ENCODE data around the gene KCNQ1.

Gene KCNQ1

DNA sequence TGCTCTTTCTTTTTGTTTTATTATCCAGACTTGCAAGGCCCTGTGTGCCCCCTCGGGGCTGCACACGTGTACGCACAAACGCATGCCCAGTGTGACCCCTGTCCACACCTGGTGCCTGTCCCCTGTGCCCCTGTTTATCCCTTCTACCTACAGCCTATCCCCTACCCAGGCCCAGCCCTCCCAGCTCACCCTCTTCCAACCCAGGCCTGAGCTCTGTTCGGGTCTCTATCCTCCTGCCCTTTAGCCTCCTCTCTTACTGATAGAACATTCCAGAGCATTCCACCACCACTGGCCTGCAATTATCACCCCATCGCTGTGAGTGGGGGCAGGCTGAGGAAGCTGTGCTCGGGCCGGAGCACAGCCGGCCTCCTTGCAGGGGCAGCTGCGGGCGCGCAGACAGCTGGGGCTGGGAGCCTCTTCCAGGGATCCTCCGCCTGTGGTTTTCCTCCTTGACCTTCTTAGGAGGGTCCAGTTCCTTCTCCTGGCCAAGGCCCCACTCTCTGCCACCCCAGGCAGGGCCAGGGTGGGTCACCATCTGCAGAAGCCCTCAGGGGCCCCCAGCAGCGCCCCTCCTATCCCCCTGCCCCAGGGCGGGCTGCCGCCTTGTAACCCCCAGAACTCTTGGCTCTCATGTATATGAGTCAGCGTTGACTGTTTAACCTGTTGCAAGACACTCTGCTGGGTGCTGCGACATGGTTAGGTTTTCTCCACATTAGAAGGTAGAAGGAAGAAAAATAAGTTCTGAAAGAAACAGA is 296.7 kb downstream of the KCNQ1 start:
- DNase-seq, result no peak

DNA sequence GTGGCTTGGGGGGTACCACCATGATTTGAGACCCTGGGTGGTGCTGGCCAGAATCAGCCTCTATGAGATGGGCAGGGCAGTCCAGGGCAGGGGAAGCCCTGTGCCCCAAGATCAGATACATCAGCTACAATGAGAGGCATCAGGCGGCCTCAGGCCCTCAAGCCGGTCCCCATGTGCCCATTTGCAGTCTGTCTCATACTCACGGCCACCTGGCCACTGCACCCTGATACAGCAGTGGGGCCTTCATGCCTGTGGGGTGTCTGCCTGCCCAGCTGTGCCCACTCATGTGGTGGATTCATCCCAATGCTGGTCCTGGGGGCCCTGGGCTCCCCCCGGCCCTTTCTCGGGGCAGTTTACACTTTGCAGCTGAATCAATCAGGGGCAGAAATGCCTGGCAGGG is 297.4 kb downstream of the KCNQ1 start:
- DNase-seq, result no peak

DNA sequence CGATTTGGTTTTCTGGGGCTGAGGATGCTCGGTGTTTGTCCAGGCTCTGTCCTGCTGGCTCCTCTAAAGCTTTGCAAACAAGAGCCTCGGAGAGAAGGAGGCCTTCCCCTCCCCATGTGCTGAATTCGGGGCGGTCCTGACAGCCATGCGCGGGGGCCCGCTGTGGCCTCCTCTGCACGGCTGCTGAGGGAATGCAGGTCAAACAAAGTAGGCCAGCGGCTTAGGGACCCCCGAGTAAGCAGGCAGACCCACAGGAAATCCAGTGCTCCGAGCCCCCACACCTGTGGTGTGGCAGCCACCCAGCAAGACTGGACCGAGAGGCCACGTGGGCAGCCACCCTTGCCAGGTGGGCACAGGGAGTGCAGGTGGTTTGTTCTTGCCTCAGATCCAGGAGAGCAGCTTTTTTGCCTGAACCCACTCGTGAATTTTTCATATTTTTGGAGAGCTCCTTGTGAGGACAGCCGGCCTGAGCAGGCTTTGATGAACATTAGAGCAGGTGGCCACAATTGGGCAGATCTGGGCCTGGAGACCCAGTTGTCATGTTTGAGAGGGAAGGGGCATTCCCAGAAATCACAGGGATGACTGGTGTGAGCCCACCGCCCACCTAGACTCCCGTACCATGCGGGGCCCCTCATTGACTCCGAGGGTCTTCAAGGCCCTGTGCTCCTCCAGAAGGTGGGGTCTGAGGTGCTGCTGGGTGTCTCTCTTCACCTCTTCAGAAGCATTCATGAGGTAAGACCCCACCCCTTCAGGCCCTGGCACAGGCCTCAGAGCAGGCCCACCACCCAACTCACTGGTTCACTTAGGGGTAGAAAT is 298.0 kb downstream of the KCNQ1 start:
- DNase-seq, result no peak

DNA sequence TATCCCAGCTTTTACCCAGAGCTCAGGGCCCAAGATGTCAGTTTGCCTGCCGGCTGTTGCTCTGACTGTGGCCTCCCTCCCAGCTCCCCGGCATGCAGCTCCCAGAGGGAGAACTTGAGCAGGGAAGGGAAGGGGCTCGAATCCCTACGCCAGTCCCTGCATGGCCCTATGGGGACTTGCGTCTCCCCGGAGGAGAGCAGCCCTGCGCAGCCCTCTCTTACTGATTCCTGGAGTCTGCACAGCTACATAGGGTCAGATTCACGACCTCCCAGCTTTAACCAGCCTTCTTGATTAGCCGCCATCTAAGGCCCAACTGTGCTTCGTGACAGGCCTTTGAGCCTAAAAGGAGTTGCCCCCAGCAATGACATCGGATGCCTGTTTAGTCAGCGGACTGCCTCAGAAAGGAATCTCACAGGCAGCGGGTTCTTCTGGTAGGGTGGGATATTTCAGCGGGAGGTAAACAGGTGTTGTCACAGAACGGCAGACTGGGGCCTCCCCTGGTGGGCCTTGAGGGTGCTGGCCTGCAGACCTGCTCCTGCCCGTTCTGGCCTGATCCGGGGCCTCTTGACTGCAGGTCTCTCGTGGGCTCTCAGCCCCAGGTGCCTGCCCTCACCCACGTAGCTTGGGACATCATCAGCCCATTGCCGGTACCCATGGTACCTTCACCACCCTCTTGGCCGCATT is 298.8 kb downstream of the KCNQ1 start:
- DNase-seq, result no peak

DNA sequence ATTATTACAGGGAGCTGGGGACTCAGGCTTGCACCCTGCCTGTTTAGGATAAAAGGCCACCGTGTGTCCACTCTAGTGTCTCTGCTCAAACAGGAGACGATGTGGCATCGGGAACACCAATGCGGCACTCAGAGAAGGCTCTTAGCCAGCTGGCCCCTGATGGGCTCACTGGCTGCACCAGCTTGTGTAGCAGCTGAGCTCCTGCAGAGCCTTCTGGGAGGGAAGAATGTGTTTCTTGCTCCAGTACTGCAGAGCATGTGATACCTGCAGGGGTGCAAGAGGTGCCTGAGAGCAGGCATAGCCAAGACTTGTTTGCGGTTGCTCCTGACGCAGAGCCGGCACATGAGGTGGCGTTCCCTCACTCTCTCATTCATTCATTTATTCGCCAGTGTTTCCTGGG is 299.4 kb downstream of the KCNQ1 start:
- no peak for DNase-seq

DNA sequence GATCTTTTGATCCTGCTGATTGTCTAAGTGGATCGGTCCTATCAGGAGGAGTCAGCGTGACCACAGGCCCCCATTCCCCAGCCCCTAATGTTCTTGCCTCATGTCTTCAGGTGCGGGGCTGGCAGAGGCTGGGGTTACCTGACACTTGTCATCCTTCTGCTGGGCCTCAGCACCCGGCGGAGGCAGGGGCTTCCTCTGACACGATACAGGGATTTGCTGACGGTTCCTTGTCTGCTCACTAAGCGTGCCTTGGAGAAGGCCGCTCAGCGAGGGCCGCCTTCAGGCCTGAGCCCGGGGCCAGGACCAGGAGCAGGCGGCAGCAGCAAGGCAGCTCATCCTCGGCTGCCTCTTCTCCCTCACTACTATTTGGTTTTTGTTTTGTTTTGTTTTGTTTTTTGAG is 300.7 kb downstream of the KCNQ1 start:
- no peak for DNase-seq

DNA sequence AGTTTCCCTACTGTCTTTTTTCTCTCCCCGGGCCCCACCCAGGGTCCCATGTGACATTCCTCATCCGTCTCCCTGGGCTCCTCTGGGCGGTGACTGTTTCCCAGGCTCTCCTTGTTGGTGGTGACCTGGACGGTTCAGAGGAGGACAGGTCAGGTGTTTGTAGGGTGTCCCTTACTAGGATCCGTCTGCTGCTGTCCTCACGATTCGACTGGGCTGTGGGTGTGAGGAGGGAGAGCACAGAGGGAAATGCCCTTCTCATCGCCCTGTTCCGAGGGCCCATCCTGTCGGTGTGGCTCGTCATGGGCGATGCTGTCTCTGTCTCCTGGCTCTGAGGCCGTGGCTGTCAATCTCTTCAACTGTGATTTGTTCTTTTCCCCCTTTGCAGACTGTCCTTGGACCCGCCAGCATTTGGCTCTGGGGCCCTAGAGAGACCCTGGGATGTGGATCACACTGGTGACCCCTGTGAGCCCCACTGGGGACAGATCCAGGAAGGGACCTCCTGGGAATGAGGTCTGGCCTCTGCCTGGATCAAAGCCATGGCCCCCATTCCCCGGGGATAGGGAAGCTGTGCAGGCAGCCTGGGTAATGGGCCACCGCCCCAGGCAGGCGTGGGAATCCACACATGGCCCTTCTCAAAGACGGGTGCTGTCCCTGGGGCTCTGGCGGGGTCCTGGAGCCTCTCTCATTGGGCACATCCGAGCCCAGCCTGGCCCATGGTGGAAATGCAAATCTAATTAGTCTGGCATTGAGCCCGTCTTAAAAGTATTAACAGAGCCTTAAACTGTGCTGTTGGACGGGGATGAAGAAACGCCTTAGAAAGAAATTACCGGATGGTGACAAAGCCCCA is 301.8 kb downstream of the KCNQ1 start:
- no peak for DNase-seq

DNA sequence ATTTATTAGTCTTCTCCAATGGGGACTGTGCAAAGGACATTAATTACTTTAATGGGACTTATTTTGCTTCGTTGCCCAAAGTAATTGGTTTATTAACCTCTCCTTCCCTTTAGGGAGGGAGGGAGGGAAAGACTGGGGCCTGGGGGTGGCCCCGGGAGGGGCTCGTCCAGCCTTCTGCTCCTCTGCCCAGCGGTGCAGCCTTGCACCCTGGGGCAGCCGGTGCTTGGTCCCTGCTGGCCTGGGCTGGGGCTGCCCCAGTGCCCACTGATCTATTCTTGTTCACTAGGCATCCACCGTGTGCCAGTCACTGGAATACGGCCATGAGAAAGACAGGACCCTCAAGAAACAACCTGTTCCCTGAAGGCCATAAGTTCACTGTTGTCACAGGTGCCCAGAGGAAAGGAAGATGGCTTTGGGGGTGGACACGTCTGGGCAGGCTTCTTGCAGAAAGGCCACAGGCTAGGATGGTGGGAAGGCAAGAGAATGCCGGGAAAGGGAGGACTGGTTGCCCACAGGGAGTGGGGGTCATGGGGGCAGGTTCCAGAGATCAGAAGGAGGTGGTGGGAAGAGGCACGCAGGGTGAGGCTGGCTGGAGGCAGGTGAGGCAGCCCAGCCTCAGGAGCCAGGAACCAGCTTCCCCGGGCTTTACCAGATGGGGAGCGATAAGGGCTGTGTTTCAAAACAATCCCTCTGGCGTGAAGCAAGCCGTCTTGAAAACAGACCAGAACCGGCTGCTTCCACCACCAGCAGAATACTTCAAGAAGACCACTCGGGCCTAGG is 302.6 kb downstream of the KCNQ1 start:
- no peak for DNase-seq

DNA sequence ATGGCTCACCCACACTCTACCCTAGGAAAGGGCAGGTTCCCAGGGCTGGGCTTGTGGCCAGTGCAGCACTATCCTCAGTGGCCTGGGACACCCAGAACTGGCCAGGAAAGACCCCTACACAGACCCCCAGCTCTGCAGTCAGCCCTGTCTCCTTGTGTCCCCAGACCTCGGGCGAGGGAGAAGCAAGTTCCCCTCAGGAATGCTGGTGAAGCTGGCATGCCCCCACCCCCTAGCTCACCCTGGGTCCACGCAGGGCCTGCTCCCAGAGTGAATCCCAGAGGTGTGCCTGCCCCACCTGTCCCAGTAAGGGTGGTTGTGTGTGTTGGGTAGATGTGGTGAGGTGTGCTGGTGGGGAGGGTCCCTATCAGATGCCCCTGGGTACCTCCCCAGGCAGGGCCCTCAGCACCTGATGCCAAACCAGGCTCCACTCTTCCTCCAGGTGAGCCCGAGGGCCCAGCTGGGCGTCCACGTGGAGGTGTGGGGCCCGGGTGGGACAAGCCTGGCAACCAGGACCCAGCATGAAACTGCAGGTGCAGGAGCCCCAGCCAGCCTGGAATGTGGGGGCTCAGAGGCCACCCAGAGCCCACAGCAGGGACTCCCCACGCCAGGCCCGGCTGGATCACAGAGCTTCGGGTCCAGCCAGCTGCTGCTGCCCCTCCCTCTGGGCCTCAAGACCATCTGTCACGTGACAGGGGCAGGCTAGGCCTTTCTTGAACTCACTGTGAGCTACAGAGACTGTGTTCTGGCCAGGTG is 303.4 kb downstream of the KCNQ1 start:
- DNase-seq, result no peak

DNA sequence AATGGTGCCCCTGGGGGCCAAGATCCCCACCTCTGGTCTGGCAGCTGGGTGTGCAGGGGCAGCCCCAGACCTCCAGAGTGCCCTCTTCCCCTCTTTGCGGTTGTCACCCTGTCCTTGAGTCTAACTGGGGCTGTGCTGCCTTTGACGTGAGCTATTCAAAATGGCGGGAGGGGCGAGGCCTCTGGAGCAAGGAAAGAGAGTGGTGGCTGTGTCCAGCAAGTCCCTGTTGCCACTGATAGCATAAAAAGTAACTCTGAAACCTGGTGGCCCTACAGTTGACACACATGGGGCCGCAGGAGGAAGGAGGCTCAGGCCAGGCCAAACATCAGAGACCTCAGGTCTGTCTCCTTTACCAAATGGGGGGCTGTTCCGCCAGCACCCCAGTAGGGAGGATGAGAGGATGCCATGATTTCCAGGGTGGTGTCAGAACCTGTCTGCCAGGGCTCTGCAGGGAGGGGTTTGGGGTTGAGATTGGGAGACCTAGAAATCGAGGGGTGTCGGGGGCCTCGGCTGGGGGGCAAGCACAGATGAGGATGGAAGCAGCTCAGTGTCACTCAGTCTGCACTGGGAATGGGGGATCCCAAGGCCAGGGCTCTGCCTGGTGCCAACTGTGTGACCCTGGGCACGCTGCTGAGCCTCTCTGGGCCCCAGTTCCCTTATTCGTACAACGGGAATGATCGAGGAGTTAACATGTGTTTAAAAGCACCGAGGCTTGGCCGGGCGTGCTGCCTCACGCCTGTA is 304.2 kb downstream of the KCNQ1 start:
- DNase-seq, result no peak

DNA sequence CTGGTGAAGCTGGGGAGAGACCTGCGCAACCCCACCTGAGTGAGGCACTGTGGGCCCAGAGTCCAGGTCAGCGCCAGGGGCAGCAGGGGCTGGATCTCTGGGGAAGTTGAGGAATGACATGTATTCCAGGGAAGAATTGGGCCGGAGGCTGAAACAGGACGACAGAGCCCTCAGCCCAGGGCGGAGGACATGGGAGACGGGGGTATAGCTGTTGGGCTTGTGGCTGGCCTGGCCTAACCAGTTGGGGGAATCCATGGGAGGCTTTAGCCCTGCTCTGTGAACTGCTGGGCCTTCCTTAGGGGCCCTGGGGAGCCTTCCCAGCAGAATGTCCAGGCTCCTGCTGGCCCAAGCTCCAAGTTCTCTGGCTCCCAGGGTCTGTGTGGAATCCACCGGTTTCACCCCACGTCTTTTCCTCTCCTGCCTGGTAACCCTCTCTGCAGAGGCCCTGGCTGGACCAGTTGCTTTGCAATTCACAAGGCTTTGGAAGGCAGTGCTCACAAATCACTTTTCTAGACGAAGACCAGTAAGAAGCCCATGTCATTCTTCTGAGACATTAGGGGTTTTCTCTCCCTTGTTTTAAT is 305.4 kb downstream of the KCNQ1 start:
- no peak for DNase-seq

DNA sequence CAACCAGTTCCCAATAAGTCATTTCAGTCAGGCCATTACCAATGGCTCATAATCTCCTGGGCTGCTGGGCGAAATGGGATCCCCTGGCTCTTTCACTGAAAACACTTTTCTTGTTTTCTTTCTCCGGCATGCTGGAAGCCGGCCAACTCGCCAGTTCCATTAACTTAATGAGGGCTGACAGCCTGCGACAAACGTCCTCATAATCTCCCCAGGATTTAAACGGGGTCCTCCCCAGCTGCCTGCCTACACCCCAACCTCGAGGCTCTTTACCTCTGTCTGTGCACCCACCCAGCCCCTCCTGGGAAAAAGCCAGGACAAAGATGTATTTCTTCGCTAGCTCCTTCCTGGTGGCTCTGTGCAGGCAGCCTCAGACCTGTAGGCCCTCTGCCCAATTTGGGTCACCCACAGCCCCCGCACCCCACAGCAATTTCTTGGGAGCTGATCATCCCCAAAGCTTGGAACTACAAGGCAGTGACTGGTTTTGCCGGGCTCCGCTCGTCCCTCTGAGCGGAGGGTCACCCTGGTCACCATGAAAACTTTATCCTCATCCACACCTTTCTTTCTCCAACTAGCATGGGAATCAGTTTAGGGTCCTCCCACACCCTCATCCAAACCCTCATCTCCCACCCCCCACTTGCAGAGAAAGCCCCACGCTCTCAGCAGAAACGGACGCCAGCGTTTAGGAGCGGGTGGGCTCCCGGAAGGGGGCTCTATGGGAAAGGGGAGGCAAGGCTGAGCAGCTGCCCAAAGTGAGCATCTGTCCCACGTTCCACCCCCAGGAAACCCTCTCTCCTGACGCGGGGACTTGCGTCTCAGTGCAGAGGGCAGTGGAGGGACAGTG is 306.1 kb downstream of the KCNQ1 start:
- no peak for DNase-seq

DNA sequence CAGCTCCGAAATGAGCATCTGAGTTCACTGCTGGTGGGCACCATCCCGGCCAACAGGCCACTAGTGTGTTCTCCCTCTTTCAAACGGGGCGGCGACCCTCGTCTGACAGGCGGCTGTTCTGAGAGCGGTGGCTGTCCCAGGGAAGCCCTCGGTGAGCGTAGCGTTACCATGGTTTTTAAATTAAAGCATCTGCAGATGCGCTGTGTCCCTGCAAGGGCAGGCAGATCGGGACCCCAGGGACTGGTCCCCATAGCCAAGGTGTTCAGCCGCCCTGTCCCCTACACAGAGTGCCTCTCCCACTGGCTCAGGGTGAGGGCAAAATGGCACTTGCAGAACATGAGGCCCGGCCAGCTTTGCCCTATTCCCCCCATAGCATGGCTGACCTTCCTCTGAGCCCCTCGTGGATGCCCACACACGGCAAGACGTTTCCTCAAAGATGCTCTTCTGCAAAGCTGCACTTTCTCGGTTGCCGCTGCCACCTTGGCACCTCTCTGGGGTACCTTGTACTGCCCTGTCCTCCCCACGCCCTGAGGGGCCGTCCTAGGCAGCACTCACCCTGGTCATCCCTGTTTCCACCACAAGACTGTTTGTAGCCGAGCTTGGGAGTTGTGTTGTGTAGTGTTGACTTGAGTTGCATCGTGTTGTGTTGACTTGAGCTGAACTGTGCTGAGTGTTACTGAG is 306.9 kb downstream of the KCNQ1 start:
- DNase-seq, result no peak

DNA sequence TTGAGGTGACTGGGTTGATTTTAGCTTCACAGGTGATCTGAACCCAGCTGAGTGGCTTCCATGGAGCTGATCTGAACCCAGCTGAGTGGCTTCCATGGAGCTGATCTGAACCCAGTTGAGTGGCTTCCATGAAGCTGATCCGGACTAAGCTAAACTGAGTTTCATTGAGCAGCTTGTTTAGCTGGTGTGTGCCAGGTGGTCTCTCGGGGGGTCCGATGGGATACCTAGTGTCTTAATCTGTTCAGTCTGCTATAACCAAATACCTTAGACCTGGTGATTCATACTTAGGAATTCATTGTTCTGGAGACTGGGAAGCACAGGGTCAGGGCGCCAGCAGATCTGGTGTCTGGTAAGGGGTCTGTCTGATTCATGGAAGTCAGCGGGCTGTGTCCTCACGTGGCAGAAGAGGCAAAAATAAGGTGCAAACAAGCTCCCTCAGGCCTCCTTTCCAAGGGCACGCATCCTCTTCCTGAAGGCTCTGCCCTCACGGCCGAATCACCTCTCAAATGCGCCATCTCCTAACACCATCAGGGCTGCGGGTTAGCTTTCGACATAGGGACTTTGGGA is 307.5 kb downstream of the KCNQ1 start:
- DNase-seq, result no peak

DNA sequence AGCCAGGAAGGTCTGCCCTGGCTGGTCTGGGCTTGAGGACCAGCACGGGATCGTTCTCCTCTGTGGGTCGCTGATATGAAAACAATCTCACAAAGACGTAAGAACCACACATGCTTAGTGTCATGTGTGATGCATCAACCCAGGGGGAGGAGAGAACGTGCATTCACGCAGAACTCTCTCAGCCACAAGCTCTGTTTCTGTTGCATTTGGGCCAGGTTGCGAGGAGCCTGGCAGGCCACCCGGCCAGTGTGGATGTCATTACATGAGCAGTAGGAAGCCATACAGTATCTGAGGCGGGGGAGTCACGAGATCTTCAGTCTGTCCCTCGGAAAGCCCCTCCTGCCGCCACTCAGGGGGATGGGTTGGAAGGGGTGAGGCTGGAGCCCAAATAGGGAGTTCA is 308.1 kb downstream of the KCNQ1 start:
- DNase-seq, result no peak

DNA sequence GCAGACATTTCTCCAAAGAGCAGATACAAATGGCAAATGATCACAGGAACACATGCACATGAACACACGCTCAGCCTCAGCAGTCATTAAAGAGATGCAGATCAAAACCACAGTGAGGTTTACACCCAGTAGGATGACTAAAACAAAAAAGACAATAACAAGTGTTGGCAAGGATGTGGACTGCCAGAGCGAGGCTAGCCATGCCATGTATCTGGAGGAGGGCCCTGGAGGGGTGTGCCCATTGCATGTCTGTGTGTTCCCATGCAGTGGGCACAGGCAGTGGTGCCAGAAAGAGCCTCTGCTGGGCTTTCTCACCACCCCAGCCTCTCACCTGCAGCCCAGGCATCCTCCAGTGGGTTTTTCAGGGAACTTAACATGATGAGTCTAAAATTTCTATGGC is 309.2 kb downstream of the KCNQ1 start:
- DNase-seq, result no peak

DNA sequence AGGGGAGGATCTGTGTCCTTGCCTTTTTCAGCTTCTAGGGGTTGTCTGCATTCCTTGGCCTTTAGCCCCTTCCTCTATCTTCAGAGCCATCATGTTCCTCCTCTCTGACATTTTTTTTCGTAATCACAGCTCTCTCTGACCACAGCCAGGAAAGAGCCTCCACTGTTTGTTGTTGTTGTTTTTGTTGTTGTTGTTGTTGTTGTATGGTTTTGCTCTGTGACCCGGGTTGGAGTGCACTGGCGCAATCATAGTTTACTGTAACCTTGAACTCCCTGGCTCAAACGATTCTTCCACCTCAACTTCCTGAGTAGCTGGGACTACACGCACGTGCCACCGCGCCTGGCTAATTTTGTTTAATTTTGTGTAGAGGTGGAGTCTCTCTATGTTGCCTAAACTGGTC is 310.3 kb downstream of the KCNQ1 start:
- DNase-seq, result no peak

DNA sequence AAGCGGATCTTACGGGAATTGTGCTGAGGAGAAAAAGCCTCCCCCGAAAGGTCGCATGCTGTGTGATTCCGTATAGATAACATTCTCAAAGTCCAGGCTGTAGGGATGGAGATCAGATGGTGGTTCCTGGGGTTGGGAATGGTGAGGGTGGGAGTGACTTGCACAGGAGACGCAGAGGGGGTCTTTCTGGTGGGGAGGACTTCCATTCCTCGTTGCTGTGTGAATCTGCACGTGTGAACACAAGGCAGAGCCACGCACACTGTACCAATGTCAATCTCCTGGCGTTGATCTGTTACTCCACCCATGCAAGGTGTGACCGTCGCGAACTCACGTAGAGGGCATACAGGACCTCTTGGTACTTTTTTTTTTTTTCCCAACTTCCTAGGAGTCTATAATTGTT is 313.9 kb downstream of the KCNQ1 start:
- no peak for DNase-seq
